HepG2 (cell line): ENCODE data around the gene FOXN3. TPM values are rescaled to one million over a fixed set of nuclear protein-coding genes. Genes with fewer than 3 reads are reported as not detected.

Experiments used
- ARNTL ChIP-seq: sonication (generic); formaldehyde crosslinking; IDR thresholded peaks from 2 replicates; pipeline ENCODE4 v1.4.0; 2020; ENCODE audit warnings: mild to moderate bottlenecking, missing genetic modification reagents
- ATAD3A ChIP-seq: sonication (generic); formaldehyde crosslinking; IDR thresholded peaks from 2 replicates; pipeline ENCODE4 v1.4.0; 2020; ENCODE audit warnings: missing genetic modification reagents
- CEBPB ChIP-seq: IDR thresholded peaks from 2 replicates; pipeline ENCODE4 v1.6.1; 2011; ENCODE audit warnings: low read depth, low read length, improper control_type of control experiment, borderline replicate concordance
- FOXA3 ChIP-seq: IDR thresholded peaks from 2 replicates; pipeline ENCODE4 v1.6.1; 2016; ENCODE audit warnings: missing genetic modification reagents, missing compliant biosample characterization
- HNRNPL ChIP-seq: fragments of 200-400 bp; formaldehyde crosslinking; IDR thresholded peaks from 2 replicates; pipeline ENCODE4 v1.6.1; 2017; ENCODE audit warnings: mild to moderate bottlenecking, low read depth, low read length
- KAT7 ChIP-seq: IDR thresholded peaks from 2 replicates; pipeline ENCODE4 v1.6.1; 2018; ENCODE audit warnings: borderline replicate concordance, missing compliant biosample characterization
- TRAFD1 ChIP-seq: sonication (generic); formaldehyde crosslinking; IDR thresholded peaks from 2 replicates; pipeline ENCODE4 v1.5.1; 2020; ENCODE audit warnings: missing genetic modification reagents, mild to moderate bottlenecking, borderline replicate concordance
- ZFP36 ChIP-seq: fragments of 150-350 bp; IDR thresholded peaks from 2 replicates; pipeline ENCODE4 v1.6.1; 2018; ENCODE audit warnings: borderline replicate concordance, low read length, low read depth; ENCODE audit not compliant: partially characterized antibody
- ZFP37 ChIP-seq: sonication (generic); formaldehyde crosslinking; IDR thresholded peaks from 2 replicates; pipeline ENCODE4 v1.4.0; 2020; ENCODE audit warnings: missing genetic modification reagents, borderline replicate concordance
- ZNF274 ChIP-seq: sonication (generic); formaldehyde crosslinking; IDR thresholded peaks from 2 replicates; pipeline ENCODE4 v1.5.1; 2020; ENCODE audit warnings: mild to moderate bottlenecking, missing genetic modification reagents
- ZNF784 ChIP-seq: sonication (generic); formaldehyde crosslinking; IDR thresholded peaks from 2 replicates; pipeline ENCODE4 v1.5.1; 2020; ENCODE audit warnings: missing genetic modification reagents, mild to moderate bottlenecking, borderline replicate concordance
- ZNF788 ChIP-seq: sonication (generic); formaldehyde crosslinking; IDR thresholded peaks from 2 replicates; pipeline ENCODE4 v1.5.0; 2020; ENCODE audit warnings: mild to moderate bottlenecking, missing genetic modification reagents, borderline replicate concordance
- ZSCAN30 ChIP-seq: sonication (generic); formaldehyde crosslinking; IDR thresholded peaks from 2 replicates; pipeline ENCODE4 v1.5.0; 2020; ENCODE audit warnings: mild to moderate bottlenecking, missing genetic modification reagents
- polyA plus RNA-seq, 8 experiments: library from polyadenylated mRNA; depleted of rRNA in 3 of 8; stranded (reverse) in 7 of 8; unstranded in 1 of 8; fragments of >200 nt; fragmentation: Illumina TruSeq in 4 of 8; extraction: Trizol in 4 of 8; gene quantifications; 2 replicates each; pipeline versions ENCODE4 v1.2.1 to v1.2.3, GENCODE V29; 2011 to 2016; ENCODE audit warnings: low read depth in 4 of 8, missing spikeins in 1 of 8, mixed read lengths in 1 of 8; ENCODE audit not compliant: insufficient read depth in 1 of 8
- total RNA-seq, 5 experiments: library from RNA; depleted of rRNA; stranded (reverse); fragments of >200 nt; fragmentation: Illumina TruSeq; extraction: Trizol; gene quantifications; 2 replicates each; pipeline ENCODE4 v1.2.3, GENCODE V29; 2016; ENCODE audit warnings: low read depth in 1 of 5
- TF ChIP-seq, protein P1 (sequence below), 2 experiments: sonication (generic) in 1 of 2; formaldehyde crosslinking in 1 of 2; IDR thresholded peaks; 2 replicates each; pipeline versions ENCODE4 v1.4.0 to v1.6.1; 2016 to 2020; ENCODE audit warnings: borderline replicate concordance in 1 of 2, low read depth in 1 of 2, mild to moderate bottlenecking in 1 of 2, missing genetic modification reagents in 1 of 2
- TF ChIP-seq, protein P2 (sequence below): sonication (generic); formaldehyde crosslinking; IDR thresholded peaks from 2 replicates; pipeline ENCODE4 v1.4.0; 2020; ENCODE audit warnings: missing genetic modification reagents
- TF ChIP-seq, protein P3 (sequence below): sonication (generic); formaldehyde crosslinking; IDR thresholded peaks from 2 replicates; pipeline ENCODE4 v1.5.0; 2020; ENCODE audit warnings: mild to moderate bottlenecking, missing genetic modification reagents
- TF ChIP-seq, protein P4 (sequence below): sonication (generic); formaldehyde crosslinking; IDR thresholded peaks from 2 replicates; pipeline ENCODE4 v1.8.1; 2023; ENCODE audit warnings: missing genetic modification reagents, inconsistent platforms, borderline replicate concordance

FOXN3 gene
- total and polyA plus RNA-seq, 2 of the 13 experiments (the other 11 are each of a cell fraction or from before 2014, with no cell fraction given), result 32.4 to 70.2 TPM

GRCh38 chr14:89340200-89341181 lies 76.5 kb downstream of the FOXN3 start (continued):
- TF ChIP-seq, protein P1, sequence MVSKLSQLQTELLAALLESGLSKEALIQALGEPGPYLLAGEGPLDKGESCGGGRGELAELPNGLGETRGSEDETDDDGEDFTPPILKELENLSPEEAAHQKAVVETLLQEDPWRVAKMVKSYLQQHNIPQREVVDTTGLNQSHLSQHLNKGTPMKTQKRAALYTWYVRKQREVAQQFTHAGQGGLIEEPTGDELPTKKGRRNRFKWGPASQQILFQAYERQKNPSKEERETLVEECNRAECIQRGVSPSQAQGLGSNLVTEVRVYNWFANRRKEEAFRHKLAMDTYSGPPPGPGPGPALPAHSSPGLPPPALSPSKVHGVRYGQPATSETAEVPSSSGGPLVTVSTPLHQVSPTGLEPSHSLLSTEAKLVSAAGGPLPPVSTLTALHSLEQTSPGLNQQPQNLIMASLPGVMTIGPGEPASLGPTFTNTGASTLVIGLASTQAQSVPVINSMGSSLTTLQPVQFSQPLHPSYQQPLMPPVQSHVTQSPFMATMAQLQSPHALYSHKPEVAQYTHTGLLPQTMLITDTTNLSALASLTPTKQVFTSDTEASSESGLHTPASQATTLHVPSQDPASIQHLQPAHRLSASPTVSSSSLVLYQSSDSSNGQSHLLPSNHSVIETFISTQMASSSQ (IDR thresholded peaks at IDR 0.05; ENCODE audit: low read depth), result no peak
- TF ChIP-seq, protein P1 (CRISPR knock-in tag; IDR thresholded peaks at IDR 0.05; ENCODE audit: borderline replicate concordance), result no peak
- TF ChIP-seq ZNF274 (CRISPR knock-in tag), result no peak
- TF ChIP-seq, protein P2, sequence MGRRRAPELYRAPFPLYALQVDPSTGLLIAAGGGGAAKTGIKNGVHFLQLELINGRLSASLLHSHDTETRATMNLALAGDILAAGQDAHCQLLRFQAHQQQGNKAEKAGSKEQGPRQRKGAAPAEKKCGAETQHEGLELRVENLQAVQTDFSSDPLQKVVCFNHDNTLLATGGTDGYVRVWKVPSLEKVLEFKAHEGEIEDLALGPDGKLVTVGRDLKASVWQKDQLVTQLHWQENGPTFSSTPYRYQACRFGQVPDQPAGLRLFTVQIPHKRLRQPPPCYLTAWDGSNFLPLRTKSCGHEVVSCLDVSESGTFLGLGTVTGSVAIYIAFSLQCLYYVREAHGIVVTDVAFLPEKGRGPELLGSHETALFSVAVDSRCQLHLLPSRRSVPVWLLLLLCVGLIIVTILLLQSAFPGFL, result no peak
- no peak for TF ChIP-seq HNRNPL
- TF ChIP-seq ZSCAN30 (CRISPR knock-in tag), result no peak
- TF ChIP-seq CEBPB, result peak; percentile 93
- no peak for TF ChIP-seq ZFP37
- TF ChIP-seq ZNF788, result no peak
- no peak for TF ChIP-seq ZFP36
- TF ChIP-seq TRAFD1 (CRISPR knock-in tag), result no peak
- TF ChIP-seq FOXA3, result peak; percentile 79
- no peak for TF ChIP-seq ATAD3A (CRISPR knock-in tag)
- TF ChIP-seq ARNTL, result no peak
- no peak for TF ChIP-seq KAT7 (CRISPR knock-in tag)
- TF ChIP-seq ZNF784 (CRISPR knock-in tag), result no peak
- TF ChIP-seq, protein P3, sequence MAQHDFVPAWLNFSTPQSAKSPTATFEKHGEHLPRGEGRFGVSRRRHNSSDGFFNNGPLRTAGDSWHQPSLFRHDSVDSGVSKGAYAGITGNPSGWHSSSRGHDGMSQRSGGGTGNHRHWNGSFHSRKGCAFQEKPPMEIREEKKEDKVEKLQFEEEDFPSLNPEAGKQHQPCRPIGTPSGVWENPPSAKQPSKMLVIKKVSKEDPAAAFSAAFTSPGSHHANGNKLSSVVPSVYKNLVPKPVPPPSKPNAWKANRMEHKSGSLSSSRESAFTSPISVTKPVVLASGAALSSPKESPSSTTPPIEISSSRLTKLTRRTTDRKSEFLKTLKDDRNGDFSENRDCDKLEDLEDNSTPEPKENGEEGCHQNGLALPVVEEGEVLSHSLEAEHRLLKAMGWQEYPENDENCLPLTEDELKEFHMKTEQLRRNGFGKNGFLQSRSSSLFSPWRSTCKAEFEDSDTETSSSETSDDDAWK (CRISPR knock-in tag), result no peak
- TF ChIP-seq, protein P4, sequence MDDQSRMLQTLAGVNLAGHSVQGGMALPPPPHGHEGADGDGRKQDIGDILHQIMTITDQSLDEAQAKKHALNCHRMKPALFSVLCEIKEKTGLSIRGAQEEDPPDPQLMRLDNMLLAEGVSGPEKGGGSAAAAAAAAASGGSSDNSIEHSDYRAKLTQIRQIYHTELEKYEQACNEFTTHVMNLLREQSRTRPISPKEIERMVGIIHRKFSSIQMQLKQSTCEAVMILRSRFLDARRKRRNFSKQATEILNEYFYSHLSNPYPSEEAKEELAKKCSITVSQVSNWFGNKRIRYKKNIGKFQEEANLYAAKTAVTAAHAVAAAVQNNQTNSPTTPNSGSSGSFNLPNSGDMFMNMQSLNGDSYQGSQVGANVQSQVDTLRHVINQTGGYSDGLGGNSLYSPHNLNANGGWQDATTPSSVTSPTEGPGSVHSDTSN (CRISPR knock-in tag), result no peak
